ENCODE data around the gene YJEFN3. TPM values are rescaled to one million over a fixed set of nuclear protein-coding genes. Genes with fewer than 3 reads are reported as not detected.

Gene YJEFN3
- total and polyA plus RNA-seq, 2 of the 8 experiments (the other 6 are each of a cell fraction or from before 2014, with no cell fraction given), result 5.7 to 9.4 TPM

DNA sequence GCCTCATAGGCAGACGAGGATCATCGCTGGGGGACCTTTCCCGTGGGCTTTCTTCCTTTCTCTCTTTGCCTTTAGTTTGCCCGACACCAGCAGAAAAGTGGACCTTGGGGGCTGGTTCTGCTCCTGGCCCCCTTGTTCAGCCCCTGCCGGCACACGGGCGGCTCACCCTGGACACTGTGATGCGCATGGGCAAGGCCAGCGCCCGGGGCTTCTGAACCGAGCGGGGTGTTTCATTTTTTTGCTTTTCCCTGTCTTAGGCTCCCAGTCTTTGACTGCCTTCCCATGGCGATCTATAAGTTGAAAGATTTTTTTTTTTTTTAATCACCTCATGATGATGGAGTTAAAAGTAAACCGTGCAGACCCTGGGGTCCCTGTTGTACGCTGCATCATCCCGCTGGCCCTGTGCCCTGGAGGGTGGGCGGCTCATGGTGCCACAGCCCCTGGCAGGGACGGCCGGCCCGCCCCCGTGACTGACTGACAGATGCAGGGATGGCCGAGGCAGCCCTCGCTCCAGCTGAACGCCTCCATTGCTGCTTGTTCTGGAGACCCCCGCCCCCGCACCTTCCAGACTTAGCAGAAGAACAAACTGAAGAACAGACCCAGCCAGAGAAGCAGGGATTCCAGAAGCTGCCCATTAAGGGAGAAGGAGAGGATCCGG is 22.9 kb upstream of the YJEFN3 start:
- H3K14ac ChIP-seq (ENCODE audit: insufficient read length), result no peak overlapping the region
- 94% methylated on average over 27 of the region's 27 CpGs; no CpG with 5 or more reads in 1 of the 2 experiments for WGBS, 2 experiments (ENCODE audit: extremely low coverage in 1 of 2, insufficient coverage in 1 of 2, insufficient read length in 1 of 2, insufficient replicate concordance in 2 of 2, low coverage in 1 of 2, low lambda C conversion rate in 2 of 2, missing lambda C conversion rate in 1 of 2)

More for the DNA sequence above, 22.9 kb upstream of the YJEFN3 start:
- Histone ChIP-seq H4K8ac (ENCODE audit: extremely low read depth, insufficient read depth, low read length) (no peak overlapping the region), H3K4ac (replicated peaks; ENCODE audit: insufficient read length, low read depth, low read length) (no peak overlapping the region), H2BK12ac (ENCODE audit: low read depth, low read length) (no peak overlapping the region), H2BK20ac (ENCODE audit: low read length) (no peak overlapping the region), H3K9ac (replicated peaks in 1 of 4; ENCODE audit: extremely low read depth in 1 of 4, low read depth in 3 of 4, low read length in 3 of 4) (no peak overlapping the region), H3K79me1 (ENCODE audit: low read depth, low read length) (peaks cover 4% of the 10 kb centered on the region), H3K4me1 (replicated peaks in 1 of 4; ENCODE audit: control insufficient read depth in 3 of 4, insufficient read depth in 4 of 4, low read length in 3 of 4) (no peaks in the 10 kb centered on the region), H3K27me3 (replicated peaks in 1 of 4; ENCODE audit: control insufficient read depth in 3 of 4, extremely low read depth in 1 of 4, insufficient read depth in 3 of 4, low read length in 3 of 4) (no peaks in the 10 kb centered on the region), H3K4me3 (ENCODE audit: extremely low read depth in 1 of 4, insufficient read depth in 2 of 4, low read depth in 3 of 4, low read length in 4 of 4) (no peak overlapping the region), H2BK120ac (replicated peaks; ENCODE audit: low read depth, low read length) (no peak overlapping the region), H2BK15ac (ENCODE audit: low read length) (no peak overlapping the region), H3K56ac (replicated peaks; ENCODE audit: insufficient read length, low read depth, low read length) (no peak overlapping the region), H2AK5ac (ENCODE audit: low read depth, low read length) (no peak overlapping the region), H4K5ac (ENCODE audit: insufficient read length, low read depth, low read length) (no peak overlapping the region), H3K4me2 (ENCODE audit: insufficient read depth in 1 of 2, low read depth in 2 of 2, low read length in 2 of 2) (no peak overlapping the region), H4K20me1 (replicated peaks in 1 of 2; ENCODE audit: control insufficient read depth in 1 of 2, insufficient read depth in 2 of 2, low read length in 2 of 2) (peaks cover 0 to 4% of the 10 kb centered on the region in 2 experiments), H3K27ac (ENCODE audit: low read depth, low read length) (no peak overlapping the region), H3K23ac (ENCODE audit: insufficient read length) (no peak overlapping the region), H3K9me3 (ENCODE audit: insufficient read depth in 2 of 2, low read depth in 1 of 2, low read length in 1 of 2) (no peaks in the 10 kb centered on the region), H3K36me3 (ENCODE audit: control insufficient read depth in 2 of 4, insufficient read depth in 4 of 4, low read length in 3 of 4) (peaks cover 21 to 56% (median 37%) of the 10 kb centered on the region in 4 experiments), H3K79me2 (ENCODE audit: control insufficient read depth in 1 of 2, insufficient read depth in 2 of 2, low read length in 2 of 2) (no peaks in the 10 kb centered on the region), H2AFZ (ENCODE audit: low read length) (no peak overlapping the region), H3K23me2 (ENCODE audit: low read depth, low read length) (peaks cover 2% of the 10 kb centered on the region; the same call in 1 of the 2 replicates), H3K18ac (ENCODE audit: extremely low read depth, low read length) (no peak overlapping the region), H4K91ac (replicated peaks; ENCODE audit: insufficient read length, low read length) (no peak overlapping the region), H2BK5ac (ENCODE audit: low read depth, low read length) (no peak overlapping the region)
- TF ChIP-seq, protein P1, sequence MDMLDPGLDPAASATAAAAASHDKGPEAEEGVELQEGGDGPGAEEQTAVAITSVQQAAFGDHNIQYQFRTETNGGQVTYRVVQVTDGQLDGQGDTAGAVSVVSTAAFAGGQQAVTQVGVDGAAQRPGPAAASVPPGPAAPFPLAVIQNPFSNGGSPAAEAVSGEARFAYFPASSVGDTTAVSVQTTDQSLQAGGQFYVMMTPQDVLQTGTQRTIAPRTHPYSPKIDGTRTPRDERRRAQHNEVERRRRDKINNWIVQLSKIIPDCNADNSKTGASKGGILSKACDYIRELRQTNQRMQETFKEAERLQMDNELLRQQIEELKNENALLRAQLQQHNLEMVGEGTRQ (IDR thresholded peaks at IDR 0.05; ENCODE audit: low read length), result no peak
- ChIA-PET CTCF (ENCODE audit: partially characterized antibody) (interaction anchor here (1.6 to 3.2 kb wide), 2 partner anchors 15 kb away, joined by 6 to 22 read pairs; no protein-coding TSS in a partner anchor), POLR2A (ENCODE audit: partially characterized antibody) (interaction anchor here (0.6 kb wide), 1 partner anchor 42 kb away, joined by 3 read pairs; no protein-coding TSS in a partner anchor)
- FAIRE-seq (no peak), DNase-seq (ENCODE audit: low read depth in 1 of 2, low spot score in 2 of 2) (no peak)

Measured in H1 (cell line).